Measurements from ENCODE around the gene MVP.
A peak's percentile ranks its signal among the peaks of the same experiment; 100 is the strongest.
"Not testable (repeated sequence)": the region's sequence is repeated elsewhere in the genome, so short reads cannot be mapped to it uniquely, and the experiment has no call there.

The MVP gene

GRCh38 chr16:29815793-29816693, 4.2 kb upstream of the MVP start, which contains the start of gene PAGR1:
Gene PAGR1 (plus strand): TSS chr16:29816152. CDS start chr16:29816526, 374 bp downstream.
- DNase-seq (ENCODE audit: low spot score): peak; percentile 99

DNA sequence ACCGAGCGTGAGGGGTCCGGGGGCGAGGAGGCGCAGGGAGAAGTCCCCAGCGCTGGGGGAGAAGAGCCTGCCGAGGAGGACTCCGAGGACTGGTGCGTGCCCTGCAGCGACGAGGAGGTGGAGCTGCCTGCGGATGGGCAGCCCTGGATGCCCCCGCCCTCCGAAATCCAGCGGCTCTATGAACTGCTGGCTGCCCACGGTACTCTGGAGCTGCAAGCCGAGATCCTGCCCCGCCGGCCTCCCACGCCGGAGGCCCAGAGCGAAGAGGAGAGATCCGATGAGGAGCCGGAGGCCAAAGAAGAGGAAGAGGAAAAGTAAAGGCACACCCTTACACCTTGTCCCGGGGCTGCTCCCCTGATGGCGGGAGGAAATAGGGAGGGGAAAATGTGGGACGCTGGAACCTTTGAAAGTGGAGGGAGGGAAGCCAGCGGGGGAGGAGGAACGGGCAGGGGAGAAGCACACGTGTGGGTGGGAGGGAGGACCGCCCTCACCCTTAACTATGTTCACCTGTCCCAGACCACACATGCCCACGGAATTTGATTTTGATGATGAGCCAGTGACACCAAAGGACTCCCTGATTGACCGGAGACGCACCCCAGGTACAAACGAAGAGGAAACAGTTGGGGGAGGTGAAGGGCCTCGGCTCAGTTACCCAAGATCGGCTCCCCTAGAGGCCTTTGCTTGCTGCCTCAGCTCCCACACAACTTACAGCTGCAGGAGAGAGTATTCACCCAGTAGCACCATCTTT, 3.4 kb upstream of the MVP start:
- DNase-seq (ENCODE audit: low spot score): peak; percentile 79

GRCh38 chr16:29818082-29818481, 2.2 kb upstream of the MVP start:
- DNase-seq (ENCODE audit: low spot score): no peak

DNA sequence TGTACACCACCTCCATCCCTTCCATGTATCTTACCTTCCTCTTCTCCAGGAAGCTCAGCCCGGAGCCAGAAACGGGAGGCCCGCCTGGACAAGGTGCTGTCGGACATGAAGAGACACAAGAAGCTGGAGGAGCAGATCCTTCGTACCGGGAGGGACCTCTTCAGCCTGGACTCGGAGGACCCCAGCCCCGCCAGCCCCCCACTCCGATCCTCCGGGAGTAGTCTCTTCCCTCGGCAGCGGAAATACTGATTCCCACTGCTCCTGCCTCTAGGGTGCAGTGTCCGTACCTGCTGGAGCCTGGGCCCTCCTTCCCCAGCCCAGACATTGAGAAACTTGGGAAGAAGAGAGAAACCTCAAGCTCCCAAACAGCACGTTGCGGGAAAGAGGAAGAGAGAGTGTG, 756 bp upstream of the MVP start:
- DNase-seq (ENCODE audit: low spot score): no peak

- DNase-seq (ENCODE audit: low spot score): peak; percentile 83
Observed at GRCh38 chr16:29820730-29821642, 724 bp downstream of the MVP start.

- peak; percentile 90 for DNase-seq (ENCODE audit: low spot score)
Observed at GRCh38 chr16:29821643-29822115, 1.4 kb downstream of the MVP start.

DNA sequence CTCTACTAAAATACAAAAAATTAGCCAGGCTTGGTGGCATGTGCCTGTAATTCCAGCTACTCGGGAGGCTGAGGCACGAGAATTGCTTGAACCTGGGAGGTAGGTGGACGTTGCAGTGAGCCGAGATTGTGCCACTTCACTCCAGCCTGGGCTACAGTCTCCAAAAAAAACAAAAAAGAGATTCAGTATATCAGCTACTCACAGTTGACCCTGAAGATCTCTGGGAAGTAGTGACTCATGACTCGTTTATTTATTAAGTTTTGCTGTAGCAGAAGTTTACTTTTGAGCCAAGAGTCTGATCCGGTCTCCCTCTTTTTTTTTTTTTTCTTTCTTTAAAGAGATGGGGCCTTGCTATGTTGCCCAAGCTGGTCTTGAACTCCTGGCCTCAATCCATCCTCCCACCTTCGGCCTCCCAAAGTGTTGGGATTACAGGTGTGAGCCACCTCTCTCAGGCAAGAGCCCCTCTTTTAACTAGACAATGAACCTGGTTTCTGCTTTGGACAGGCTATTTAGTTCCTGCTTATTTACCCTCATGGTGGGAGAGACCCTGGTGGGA, 4.4 kb downstream of the MVP start:
- peak; percentile 85 for DNase-seq (ENCODE audit: low spot score)

DNA sequence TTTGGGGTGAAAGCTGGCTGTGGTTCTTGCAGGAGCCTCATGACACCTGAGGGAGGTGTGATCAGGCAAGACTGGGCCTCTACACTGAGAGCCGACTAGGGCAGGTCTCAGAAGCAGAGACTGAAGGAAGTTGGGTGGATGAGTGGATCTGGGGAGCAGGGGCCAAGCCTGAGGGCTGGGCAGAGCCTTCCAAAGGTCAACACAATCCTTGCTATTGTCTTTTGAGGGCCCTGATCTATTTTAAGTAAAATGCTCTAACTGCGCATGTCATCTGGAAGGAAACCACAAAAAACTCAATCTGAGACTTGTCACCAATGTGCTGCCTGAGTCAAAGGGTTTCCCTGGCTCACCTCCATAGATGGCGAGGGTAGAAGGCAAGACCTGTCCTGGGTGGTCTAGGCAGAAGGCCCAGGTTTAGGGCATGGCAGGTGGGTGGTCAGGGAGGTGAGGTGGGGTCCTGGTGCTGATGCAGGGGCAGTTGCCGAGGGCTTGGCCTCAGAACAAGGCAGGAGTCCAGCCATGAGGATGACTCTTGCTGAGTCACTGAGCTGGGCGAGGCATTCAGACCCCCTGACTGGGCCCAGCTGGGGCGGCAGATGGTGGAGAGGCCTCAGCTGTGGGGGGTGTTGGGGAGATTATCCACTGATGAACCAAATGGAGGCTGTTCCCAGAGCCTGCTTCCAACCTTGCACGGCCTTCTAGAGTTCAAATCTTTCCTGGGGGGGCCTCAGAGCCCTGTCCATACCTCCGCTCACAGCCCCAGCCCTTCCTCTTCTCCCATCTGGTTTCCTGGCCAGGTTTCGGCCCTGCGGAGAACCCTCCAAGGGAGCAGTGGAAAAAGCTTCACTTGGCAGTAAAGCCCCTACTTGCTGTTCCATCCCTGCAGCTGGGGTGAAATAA, 5.1 kb downstream of the MVP start:
- peak; percentile 89 for DNase-seq (ENCODE audit: low spot score)

DNA sequence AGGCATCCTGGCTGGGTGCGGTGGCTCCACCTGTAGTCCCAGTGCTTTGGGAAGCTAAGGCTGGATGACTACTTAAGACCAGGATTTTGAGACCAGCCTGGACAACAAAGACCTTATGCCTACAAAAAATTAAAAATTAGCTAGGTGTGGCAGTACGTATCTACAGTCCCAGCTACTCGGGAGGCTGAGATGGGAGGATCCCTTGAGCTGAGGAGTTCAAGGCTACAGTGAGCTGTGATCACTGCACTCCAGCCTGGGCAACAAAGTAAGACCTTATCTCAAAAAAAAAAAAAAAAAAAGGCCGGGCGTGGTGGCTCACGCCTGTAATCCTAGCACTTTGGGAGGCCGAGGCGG, 6.1 kb downstream of the MVP start:
- no peak for DNase-seq (ENCODE audit: low spot score)

- DNase-seq (ENCODE audit: low spot score): no peak
Observed at GRCh38 chr16:29830774-29831173, 10.5 kb downstream of the MVP start.

DNA sequence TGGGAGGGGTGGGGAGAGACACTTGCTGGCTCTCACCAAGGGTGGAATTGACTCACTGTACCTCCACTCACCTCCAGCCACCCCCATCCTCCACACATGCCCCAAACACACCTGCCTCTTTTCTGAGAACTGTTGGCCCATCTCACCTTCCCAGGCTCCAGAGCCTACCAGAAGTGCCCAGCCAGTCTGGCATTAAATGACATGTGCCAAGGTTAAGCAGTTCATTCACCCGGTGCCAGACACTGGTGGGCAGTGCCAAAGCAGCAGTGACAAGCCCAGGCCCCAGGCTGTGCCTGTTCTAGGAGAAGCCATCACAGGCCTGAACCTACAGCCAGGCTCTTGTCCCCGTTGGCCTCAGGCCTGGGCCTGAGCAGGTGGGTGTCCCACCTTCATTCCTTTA, 11.2 kb downstream of the MVP start:
- no peak for DNase-seq (ENCODE audit: low spot score)

DNA sequence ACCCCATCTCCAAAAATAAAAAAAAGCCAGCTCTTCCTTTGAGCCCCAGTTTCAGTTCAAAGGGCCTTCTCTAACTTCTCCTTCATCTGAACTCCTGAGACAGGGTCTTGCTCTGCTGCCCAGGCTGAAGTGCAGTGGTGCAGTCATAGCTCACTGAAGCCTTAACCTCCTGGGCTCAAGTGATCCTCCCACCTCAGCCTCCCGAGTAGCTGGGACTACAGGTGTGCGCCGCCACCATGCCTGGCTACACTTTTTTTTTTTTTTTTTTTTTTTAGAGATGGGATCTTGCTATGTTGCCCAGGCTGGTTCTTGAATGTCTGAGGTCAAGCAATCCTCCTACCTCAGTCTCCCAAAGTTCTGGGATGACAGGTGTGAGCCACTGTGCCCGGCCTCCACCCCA, 13.0 kb downstream of the MVP start:
- not testable (repeated sequence) for DNase-seq (ENCODE audit: low spot score)

GRCh38 chr16:29834079-29834478, 13.8 kb downstream of the MVP start:
- no peak for DNase-seq (ENCODE audit: low spot score)

- peak; percentile 49 for DNase-seq (ENCODE audit: low spot score)
Observed at GRCh38 chr16:29835926-29836325, 15.7 kb downstream of the MVP start.

GRCh38 chr16:29836623-29837022, 16.4 kb downstream of the MVP start:
- no peak for DNase-seq (ENCODE audit: low spot score)

GRCh38 chr16:29837841-29838240, 17.6 kb downstream of the MVP start:
- DNase-seq (ENCODE audit: low spot score): no peak

DNA sequence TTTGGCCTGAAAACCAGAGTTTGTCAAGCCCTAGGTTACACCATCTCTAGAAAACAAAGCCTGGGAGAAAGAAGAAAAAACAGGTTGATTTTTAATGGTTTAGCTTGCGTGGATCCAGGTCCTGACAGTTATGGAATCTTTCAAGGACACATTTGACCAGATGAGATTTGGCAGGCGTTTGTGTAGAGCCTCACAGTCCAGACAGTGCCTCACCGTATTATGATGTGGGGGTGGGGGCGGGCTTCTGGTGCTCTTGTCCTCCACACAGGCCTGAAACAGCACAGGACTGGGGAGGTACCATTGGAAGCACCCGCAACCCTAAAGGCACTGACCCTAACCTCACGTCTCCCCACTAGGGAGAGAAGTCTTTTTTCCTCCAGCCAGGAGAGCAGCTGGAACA, 19.6 kb downstream of the MVP start:
- DNase-seq (ENCODE audit: low spot score): no peak

GRCh38 chr16:29840240-29840639, 20.0 kb downstream of the MVP start:
- DNase-seq (ENCODE audit: low spot score): no peak

- no peak for DNase-seq (ENCODE audit: low spot score)
Observed at GRCh38 chr16:29841631-29842030, 21.4 kb downstream of the MVP start.

DNA sequence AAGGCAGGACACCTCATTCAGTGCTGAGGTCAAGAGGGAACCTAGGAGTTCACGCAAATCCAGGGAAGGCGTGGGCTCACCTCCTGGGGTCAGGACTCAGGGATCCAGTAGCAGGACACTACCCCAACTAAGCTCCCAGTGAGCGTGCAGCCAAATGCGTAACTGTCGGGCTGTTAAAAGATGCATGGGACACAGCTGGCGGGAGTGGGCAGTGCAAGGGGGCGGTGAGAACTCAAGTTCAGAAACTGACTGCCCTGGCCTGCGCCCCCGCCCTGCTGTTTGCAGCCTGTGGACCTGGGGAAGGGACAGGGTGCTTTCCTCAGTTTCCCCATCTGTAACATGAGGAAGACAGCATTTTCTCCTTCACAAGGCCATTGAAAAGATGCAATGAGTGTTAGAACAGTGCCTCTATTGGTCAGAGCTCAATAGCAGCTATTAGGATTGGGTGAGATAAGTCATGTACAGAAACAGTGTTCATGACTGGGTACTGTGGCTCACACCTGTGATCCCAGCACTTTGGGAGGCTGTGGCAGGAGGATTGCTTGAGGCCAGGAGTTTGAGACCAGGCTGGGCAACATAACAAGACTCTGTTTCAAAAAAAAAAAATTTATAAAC, 22.6 kb downstream of the MVP start:
- no peak for DNase-seq (ENCODE audit: low spot score)
